Upper lobe of right lung (tissue), 1 donor: Measurements from ENCODE around the gene IDH3G. TPM values are rescaled to one million over a fixed set of nuclear protein-coding genes. Genes with fewer than 3 reads are reported as not detected.
"Not testable (repeated sequence)": the region's sequence is repeated elsewhere in the genome, so short reads cannot be mapped to it uniquely, and the experiment has no call there.

ENCODE experiments used
- ATAC-seq: fragments of 200-7000 bp; cut with Tn5 transposase; one replicate; pipeline ENCODE4 v1.9.1; 2020; ENCODE audit warnings: mild to moderate bottlenecking, moderate library complexity
- DNase-seq: peaks from one replicate; pipeline ENCODE4 v3.0.0-alpha.2; 2020
- H3K27ac ChIP-seq: fragments of 200-600 bp; one replicate; pipeline ENCODE4 v1.8.0; 2022
- H3K27me3 ChIP-seq: fragments of 200-600 bp; one replicate; pipeline ENCODE4 v1.8.0; 2022; ENCODE audit warnings: mild to moderate bottlenecking
- H3K36me3 ChIP-seq: fragments of 200-600 bp; one replicate; pipeline ENCODE4 v1.8.0; 2022
- H3K4me1 ChIP-seq: fragments of 200-600 bp; one replicate; pipeline ENCODE4 v1.8.0; 2022
- H3K4me3 ChIP-seq: fragments of 200-600 bp; one replicate; pipeline ENCODE4 v1.8.0; 2022; ENCODE audit warnings: mild to moderate bottlenecking
- H3K9me3 ChIP-seq: fragments of 200-600 bp; one replicate; pipeline ENCODE4 v1.8.0; 2022
- intact Hi-C: fragments of 100-400 bp; cut with DNase I; formaldehyde crosslinking; loops from one replicate; pipeline ENCODE4 v1.11.0; 2022
- total RNA-seq: library from RNA; stranded (reverse); fragmentation: NEBNext Ultra II Directional; extraction: Animal tissue kit (Norgen Biotek cat#: 25700); gene quantifications from one replicate; pipeline ENCODE4 v1.2.1, GENCODE V29; 2021
- TF ChIP-seq, protein P1 (sequence below): fragments of 200-600 bp; IDR thresholded peaks from one replicate; pipeline ENCODE4 v1.8.0; 2022; ENCODE audit warnings: antibody characterized with exemption
- donor health status: DM: no; HTN: yes; CAD: no; lungs with severe emphysema.

The IDH3G gene
- total RNA-seq, 1 donor from 2014 or later: 42.7 TPM

- H3K9me3 ChIP-seq: no peaks in the 10 kb centered on the region
- H3K27me3 ChIP-seq: no peaks in the 10 kb centered on the region
- DNase-seq: no peak
- H3K27ac ChIP-seq: no peak overlapping the region
- no peaks in the 10 kb centered on the region for H3K4me1 ChIP-seq
- H3K4me3 ChIP-seq: peak overlapping the region; percentile 47
- ATAC-seq: peak; percentile 87
- TF ChIP-seq, protein P1, sequence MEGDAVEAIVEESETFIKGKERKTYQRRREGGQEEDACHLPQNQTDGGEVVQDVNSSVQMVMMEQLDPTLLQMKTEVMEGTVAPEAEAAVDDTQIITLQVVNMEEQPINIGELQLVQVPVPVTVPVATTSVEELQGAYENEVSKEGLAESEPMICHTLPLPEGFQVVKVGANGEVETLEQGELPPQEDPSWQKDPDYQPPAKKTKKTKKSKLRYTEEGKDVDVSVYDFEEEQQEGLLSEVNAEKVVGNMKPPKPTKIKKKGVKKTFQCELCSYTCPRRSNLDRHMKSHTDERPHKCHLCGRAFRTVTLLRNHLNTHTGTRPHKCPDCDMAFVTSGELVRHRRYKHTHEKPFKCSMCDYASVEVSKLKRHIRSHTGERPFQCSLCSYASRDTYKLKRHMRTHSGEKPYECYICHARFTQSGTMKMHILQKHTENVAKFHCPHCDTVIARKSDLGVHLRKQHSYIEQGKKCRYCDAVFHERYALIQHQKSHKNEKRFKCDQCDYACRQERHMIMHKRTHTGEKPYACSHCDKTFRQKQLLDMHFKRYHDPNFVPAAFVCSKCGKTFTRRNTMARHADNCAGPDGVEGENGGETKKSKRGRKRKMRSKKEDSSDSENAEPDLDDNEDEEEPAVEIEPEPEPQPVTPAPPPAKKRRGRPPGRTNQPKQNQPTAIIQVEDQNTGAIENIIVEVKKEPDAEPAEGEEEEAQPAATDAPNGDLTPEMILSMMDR: no peak
- H3K36me3 ChIP-seq: no peaks in the 10 kb centered on the region
- intact Hi-C loops: no loop called here
These were observed 24.6 kb upstream of the IDH3G start for GRCh38 chrX:153818571-153819383.

DNA sequence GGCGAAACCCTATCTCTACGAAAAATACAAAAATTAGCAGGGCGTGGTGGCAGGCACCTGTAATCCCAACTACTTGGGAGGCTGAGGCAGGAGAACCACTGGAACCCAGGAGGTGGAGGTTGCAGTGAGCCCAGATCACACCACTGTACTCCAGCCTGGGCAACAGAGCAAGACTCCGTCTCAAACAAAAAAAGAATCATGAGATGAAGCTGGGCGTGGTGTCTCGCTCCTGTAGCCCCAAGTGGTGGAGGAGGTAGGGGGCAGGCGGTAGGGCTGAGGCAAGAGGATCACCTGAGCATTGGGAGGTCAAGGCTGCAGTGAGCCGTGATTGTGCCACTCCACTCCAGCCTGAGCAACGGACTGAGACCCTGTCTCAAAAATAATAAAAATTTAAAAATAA is 23.9 kb upstream of the IDH3G start:
- H3K4me1 ChIP-seq, H3K4me3 ChIP-seq, H3K27ac ChIP-seq, intact Hi-C loops, DNase-seq, H3K36me3 ChIP-seq, H3K9me3 ChIP-seq, ATAC-seq, H3K27me3 ChIP-seq: not testable (repeated sequence)

GRCh38 chrX:153816831-153817690 is 22.9 kb upstream of the IDH3G start:
- no peaks in the 10 kb centered on the region for H3K4me1 ChIP-seq
- DNase-seq (no peak), ATAC-seq (no peak)
- no peaks in the 10 kb centered on the region for H3K27me3 ChIP-seq
- H3K27ac ChIP-seq: no peak overlapping the region
- no peak overlapping the region for H3K4me3 ChIP-seq
- no peaks in the 10 kb centered on the region for H3K9me3 ChIP-seq
- TF ChIP-seq, protein P1: no peak
- intact Hi-C loops: no loop called here
- no peaks in the 10 kb centered on the region for H3K36me3 ChIP-seq

DNA sequence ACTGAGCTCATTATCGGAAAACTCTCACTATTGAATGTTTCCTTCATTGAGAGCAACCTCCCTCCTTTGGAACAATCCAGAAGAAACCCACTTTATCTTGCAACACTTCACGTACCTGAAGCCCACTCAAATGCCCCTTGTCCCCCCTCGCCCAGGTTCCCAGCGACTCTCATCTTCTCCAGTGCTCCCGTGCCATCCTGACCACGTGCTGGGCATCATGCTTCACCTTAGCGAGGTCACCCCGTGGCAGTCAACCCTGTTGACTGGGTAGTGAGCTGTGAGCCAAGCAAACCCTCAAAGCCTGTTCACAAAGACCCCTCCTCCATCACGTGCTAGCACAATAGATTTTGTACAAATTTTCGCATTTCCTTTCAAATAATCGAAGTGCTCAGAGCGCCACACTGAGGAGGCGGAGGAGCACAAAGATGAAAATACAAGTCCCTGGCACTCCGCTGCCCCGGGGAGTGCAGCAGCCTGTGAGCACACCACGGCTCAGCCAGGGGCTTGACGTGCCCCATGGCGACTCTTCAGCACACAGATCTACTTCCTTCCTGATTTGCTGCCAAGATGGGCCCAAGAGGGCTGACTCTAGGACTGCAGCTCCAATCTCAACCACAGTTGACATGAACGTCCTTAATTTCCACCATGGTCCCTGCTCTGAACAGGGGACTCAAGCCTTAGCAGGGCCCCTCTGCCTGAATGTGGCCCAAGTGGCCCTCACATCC is 20.6 kb upstream of the IDH3G start:
- ATAC-seq (no peak), DNase-seq (no peak)
- Histone ChIP-seq H3K9me3 (no peaks in the 10 kb centered on the region), H3K4me3 (no peak overlapping the region), H3K27me3 (no peaks in the 10 kb centered on the region), H3K4me1 (no peaks in the 10 kb centered on the region), H3K27ac (no peak overlapping the region), H3K36me3 (no peaks in the 10 kb centered on the region)
- TF ChIP-seq, protein P1: no peak
- intact Hi-C loops: no loop called here

DNA sequence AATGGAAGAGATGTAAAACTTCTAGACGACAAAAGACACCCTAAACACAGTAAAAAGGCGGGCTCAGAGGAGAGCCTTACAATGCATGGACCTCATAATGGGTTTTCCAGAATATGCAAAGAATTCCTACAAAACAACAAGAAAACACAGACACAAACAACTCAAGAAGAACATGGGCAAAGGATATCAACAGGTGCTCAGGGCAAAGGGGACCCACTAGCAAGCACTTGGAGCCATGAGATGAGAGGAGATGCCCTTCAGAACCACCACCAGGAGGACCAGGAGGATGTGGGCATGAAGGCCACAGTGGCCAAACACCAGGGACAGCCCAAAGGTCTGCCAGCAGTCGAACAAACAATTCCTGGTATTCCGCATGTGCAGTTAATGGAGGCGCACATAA is 19.0 kb upstream of the IDH3G start:
- H3K27me3 ChIP-seq: no peaks in the 10 kb centered on the region
- DNase-seq: no peak
- intact Hi-C loops: no loop called here

More for the DNA sequence above, 19.0 kb upstream of the IDH3G start:
- H3K27ac ChIP-seq: no peak overlapping the region
- H3K4me1 ChIP-seq: no peaks in the 10 kb centered on the region
- H3K4me3 ChIP-seq: no peak overlapping the region
- H3K36me3 ChIP-seq: no peaks in the 10 kb centered on the region
- TF ChIP-seq, protein P1: no peak
- no peak for ATAC-seq
- no peaks in the 10 kb centered on the region for H3K9me3 ChIP-seq
